SK-N-MC (cell line): Measurements from ENCODE around the gene SNX10.

Source experiments
- DNase-seq: peaks from one replicate; pipeline ENCODE4 v3.0.0-alpha.2; 2011; ENCODE audit warnings: low read depth, low spot score
- H3K27ac ChIP-seq: fragments of 200-600 bp; sonication (generic); 2 replicates; pipeline ENCODE4 v1.5.1; 2016; ENCODE audit warnings: mixed run types
- H3K36me3 ChIP-seq: fragments of 200-600 bp; sonication (generic); 2 replicates; pipeline ENCODE4 v1.6.1; 2017; ENCODE audit warnings: antibody characterized with exemption, low read length, mixed read lengths; ENCODE audit not compliant: insufficient read depth
- H3K4me3 ChIP-seq: fragments of 200-600 bp; sonication (generic); 2 replicates; pipeline ENCODE4 v1.5.1; 2016
- H3K9ac ChIP-seq: fragments of 200-600 bp; sonication (generic); 2 replicates; pipeline ENCODE4 v1.8.0; 2017; ENCODE audit warnings: mixed run types, mixed read lengths; ENCODE audit not compliant: insufficient read length
- H3K9me3 ChIP-seq: fragments of 200-600 bp; sonication (generic); 2 replicates; pipeline ENCODE4 v1.6.1; 2017; ENCODE audit warnings: low read depth, mild to moderate bottlenecking, antibody characterized with exemption, low read length, moderate library complexity, mixed read lengths
- EZH2 ChIP-seq: fragments of 200-600 bp; sonication (generic); IDR thresholded peaks from one replicate; pipeline ENCODE4 v1.6.1; 2017; ENCODE audit warnings: antibody characterized with exemption
- FOXP2 ChIP-seq: optimal IDR thresholded peaks from 2 replicates; pipeline ENCODE3; 2011; ENCODE audit warnings: mild to moderate bottlenecking, moderate library complexity; ENCODE audit not compliant: insufficient read depth; ENCODE audit errors: extremely low read length, control extremely low read depth
- POLR2AphosphoS5 ChIP-seq: IDR thresholded peaks from 2 replicates; pipeline ENCODE4 v1.6.1; 2012; ENCODE audit warnings: mild to moderate bottlenecking, low read depth, low read length, borderline replicate concordance

SNX10 gene

DNA sequence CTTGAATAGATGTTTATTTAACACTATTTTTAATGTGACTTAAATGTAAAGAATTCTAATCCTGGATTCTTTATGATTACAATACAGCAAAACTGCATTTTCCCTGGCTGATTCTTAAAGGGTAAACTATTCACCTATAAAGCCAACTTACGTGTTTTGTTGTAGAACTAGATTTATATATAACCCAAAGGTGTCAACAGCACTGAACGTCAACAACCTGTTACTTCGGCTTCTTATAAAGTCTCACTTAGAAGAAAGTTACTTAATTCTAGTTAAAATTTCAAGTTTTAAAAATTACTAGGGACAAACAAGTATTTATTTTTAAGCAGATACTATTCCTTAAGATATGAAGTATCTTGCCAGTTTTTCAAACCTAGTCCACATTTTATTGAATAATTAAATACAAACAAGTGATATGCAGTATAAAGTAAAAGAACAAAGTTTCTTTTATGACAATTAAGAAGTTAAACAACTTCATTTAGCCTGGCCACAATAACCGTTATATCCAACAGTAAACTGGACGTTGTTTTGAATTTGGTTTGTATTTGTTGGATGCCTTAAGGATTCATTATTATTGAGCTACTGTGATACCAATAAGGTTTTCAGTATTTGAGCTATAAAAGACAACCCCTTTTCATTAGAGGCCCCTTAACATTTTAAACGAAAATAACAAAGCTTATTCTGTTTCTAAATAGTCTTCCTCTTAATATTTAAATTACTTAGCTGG is 83.1 kb downstream of the SNX10 start:
- H3K36me3 ChIP-seq: no peaks in the 10 kb centered on the region
- no peak overlapping the region for H3K27ac ChIP-seq
- TF ChIP-seq POLR2AphosphoS5: no peak
- no peak for TF ChIP-seq EZH2
- TF ChIP-seq FOXP2: no peak
- H3K4me3 ChIP-seq: no peak overlapping the region
- no peak for DNase-seq
- H3K9me3 ChIP-seq: no peaks in the 10 kb centered on the region
- H3K9ac ChIP-seq: no peak overlapping the region

DNA sequence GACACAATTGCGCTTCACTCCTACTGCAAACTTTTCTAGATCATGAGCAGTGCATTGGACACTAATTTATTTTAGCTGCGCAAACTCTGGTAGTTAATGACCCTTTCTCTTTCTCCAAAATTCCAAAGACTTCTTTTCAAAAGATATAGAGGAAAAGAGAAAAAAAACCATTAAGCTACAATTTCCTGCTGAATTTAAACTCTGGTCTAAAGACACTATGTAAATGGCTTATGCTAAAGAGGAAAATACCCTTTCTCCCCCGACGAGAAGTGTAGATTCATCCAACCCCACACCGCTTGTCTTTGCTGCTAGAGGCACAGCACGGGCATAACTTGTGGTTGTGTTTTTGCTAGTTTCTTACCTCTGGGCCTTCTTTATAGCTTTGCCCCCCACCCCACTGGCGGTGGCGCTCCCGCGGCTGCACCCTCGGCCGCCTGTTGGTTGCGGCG is 84.1 kb downstream of the SNX10 start:
- no peak for DNase-seq
- H3K9ac ChIP-seq: no peak overlapping the region
- H3K27ac ChIP-seq: no peak overlapping the region
- no peaks in the 10 kb centered on the region for H3K36me3 ChIP-seq
- H3K9me3 ChIP-seq: no peaks in the 10 kb centered on the region
- H3K4me3 ChIP-seq: no peak overlapping the region
- TF ChIP-seq POLR2AphosphoS5 (no peak), EZH2 (peak; percentile 91)

DNA sequence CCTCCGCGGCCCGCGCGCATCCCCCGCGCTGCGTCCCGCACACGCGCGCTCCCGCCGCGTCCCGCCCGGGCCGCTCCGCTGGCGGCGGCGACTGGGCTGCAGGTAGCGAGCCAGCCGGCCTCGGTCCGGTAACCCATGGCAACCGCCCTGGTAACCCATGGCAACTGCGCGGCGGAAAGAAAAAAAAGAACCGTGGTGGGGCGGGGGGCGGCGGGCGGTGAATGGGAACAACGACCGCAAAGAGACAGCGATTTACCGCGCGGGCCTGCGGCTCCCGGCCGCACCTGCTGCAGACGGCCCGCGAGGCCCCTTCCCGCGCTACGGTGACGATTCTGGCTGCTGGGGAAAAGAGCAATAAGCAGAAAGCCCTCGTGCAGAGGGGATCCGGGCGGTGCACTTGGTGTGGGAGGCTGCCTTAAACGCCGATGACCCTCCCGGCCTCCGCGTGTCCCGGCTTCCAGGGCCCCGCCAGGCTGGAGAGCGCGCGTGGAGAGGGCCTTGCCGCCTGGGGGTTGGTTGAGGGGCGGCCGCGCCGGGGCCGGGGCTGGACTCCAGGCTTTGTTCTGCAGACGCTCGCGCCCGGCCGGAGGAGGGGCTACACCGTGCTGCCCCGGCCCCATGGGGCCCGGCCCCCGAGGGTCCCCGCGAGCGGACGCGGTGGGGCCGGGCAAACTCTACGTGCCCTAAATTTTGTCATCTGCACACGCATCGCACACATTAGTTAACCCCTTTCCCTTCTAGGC is 84.7 kb downstream of the SNX10 start:
- DNase-seq: no peak

DNA sequence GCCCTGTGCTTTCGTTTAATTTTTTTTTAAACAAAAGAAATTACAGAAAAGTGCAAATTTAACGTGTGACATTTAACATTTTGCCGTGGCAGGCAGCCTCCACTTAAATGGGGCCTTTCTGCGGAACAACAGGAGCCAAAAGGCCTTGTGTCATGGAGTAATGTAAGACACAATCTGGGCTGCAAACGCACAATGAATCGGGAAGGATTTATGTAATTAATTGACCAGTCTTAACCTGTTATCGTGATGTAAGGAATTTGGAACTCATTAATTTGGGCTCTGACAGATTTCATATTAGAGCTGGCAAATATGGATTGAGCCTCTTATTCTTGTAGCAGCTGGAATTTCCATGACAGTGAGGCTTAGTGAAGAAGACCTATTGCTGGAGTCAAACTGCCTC is 86.4 kb downstream of the SNX10 start:
- Histone ChIP-seq H3K9ac (no peak overlapping the region), H3K4me3 (no peak overlapping the region), H3K9me3 (no peaks in the 10 kb centered on the region), H3K27ac (no peak overlapping the region), H3K36me3 (no peaks in the 10 kb centered on the region)
- DNase-seq: no peak
- TF ChIP-seq POLR2AphosphoS5: no peak
- no peak for TF ChIP-seq FOXP2
- TF ChIP-seq EZH2: no peak

More for the DNA sequence above, 84.7 kb downstream of the SNX10 start:
- Histone ChIP-seq H3K4me3 (peak overlapping the region; percentile 30; the same call in 1 of the 2 replicates), H3K27ac (no peak overlapping the region), H3K9me3 (no peaks in the 10 kb centered on the region), H3K36me3 (no peaks in the 10 kb centered on the region), H3K9ac (no peak overlapping the region)
- TF ChIP-seq FOXP2 (no peak), EZH2 (peak; percentile 93)

DNA sequence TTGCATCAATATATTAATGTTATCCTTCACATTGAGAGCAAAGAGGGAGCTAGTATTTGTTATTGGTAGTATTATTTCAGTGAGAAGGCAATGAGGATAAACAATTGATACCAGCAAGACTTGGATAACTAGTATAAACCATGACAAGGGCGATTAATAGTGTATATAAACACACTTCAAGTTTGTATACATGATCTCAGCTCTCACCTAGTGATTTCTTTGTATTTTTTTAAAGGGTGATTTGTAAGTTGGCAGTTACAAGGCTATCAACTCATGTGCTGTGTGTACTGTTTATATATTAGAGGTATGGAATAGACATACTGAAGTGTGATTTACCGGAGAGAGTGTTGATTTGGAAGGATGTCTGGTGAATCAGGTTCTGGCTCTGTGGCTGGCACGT is 88.0 kb downstream of the SNX10 start:
- Histone ChIP-seq H3K36me3 (no peaks in the 10 kb centered on the region), H3K4me3 (no peak overlapping the region), H3K9me3 (no peaks in the 10 kb centered on the region), H3K27ac (no peak overlapping the region), H3K9ac (no peak overlapping the region)
- TF ChIP-seq FOXP2: no peak
- no peak for TF ChIP-seq EZH2
- no peak for TF ChIP-seq POLR2AphosphoS5
- no peak for DNase-seq

DNA sequence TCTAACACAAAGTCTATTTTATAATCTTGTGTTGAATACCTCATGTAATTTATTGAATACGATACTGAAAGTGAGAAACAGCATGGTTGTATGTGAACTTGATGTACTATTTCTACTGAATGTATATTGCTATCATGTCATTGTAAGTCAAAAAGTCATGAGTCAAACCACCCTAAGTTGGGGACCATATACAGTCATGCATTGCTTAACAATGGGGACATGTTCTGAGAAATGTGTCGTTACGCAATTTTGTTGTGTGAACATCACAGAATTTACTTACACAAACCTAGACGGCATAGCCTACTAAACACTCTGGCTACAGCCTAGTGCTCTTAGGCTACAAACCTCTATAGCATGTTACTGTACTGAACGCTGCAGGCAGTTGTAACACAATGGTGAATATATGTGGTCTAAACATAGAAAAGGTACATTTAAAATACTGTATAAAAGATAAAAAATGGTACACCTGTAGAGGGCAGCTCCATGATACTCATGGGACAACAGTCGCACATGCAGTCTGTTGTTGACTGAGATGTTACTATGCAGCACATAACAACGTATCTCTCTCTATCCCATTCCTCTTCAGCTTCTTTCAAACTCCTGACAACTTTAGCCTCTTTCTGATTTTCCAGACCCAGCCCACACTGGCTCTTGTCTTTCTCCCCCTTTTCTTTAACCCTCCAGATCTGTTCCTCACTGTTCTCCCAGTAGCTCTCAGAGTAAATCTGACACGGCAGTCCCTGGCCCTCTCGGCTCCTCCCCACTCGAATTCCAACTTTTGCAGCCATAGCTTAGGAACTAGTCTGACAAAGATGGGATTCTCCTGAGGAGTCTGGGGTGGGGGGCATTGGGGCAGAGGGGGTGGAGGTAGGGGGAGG is 90.1 kb downstream of the SNX10 start:
- Histone ChIP-seq H3K36me3 (no peaks in the 10 kb centered on the region), H3K9ac (no peak overlapping the region), H3K4me3 (no peak overlapping the region), H3K27ac (no peak overlapping the region), H3K9me3 (no peaks in the 10 kb centered on the region)
- DNase-seq: no peak
- TF ChIP-seq EZH2 (no peak), POLR2AphosphoS5 (no peak), FOXP2 (no peak)

DNA sequence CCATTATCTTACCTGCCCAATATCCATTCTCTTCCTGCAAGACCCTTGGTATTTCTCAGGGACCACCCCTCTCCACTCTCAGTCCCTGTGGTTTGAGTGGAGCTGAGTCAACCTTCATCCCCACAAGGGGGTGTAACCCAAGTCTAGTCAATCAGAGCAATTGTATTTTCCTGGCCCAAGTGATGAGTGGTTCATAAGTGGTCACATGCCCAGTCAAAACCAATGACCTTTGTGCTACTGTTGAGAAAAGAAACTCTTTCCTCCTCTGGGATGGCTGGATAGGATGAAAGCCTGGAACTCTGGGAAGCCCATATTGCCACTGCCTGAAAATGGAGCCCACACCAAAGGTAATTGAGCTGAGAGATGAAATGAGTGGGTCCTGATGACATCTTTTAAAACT is 93.6 kb downstream of the SNX10 start:
- no peak for TF ChIP-seq POLR2AphosphoS5
- no peak for TF ChIP-seq FOXP2
- TF ChIP-seq EZH2: no peak
- H3K36me3 ChIP-seq: no peaks in the 10 kb centered on the region

DNA sequence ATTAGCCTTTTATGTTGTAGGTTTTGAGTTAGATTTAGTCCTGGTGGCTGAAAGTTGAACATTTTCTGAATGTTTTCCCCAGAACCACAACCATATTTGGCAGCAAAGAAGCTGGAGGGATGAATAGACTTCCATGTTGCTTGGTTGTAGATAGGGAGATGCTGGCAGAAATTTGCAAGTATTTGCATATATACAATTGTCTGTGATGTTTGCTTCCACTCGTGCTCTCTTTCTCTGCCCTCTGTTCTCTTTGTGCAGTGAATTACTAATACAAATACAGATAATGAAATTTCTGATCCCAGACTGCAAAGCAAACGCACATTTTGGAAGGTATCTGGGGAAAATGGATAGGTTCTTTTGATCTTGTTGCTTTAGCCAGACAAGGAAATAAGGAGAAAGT is 96.1 kb downstream of the SNX10 start:
- Histone ChIP-seq H3K27ac (no peak overlapping the region), H3K9me3 (no peaks in the 10 kb centered on the region), H3K9ac (no peak overlapping the region), H3K4me3 (no peak overlapping the region), H3K36me3 (no peaks in the 10 kb centered on the region)
- no peak for TF ChIP-seq FOXP2
- TF ChIP-seq POLR2AphosphoS5: no peak
- no peak for TF ChIP-seq EZH2
- no peak for DNase-seq

More for the DNA sequence above, 93.6 kb downstream of the SNX10 start:
- Histone ChIP-seq H3K27ac (no peak overlapping the region), H3K4me3 (no peak overlapping the region), H3K9me3 (no peaks in the 10 kb centered on the region), H3K9ac (no peak overlapping the region)
- DNase-seq: no peak
